Skeletal muscle tissue (tissue), 4 donors: ENCODE results near the gene KHDRBS1. TPM values are rescaled to one million over a fixed set of nuclear protein-coding genes. Genes with fewer than 3 reads are reported as not detected.
"Not testable (repeated sequence)": the region's sequence is repeated elsewhere in the genome, so short reads cannot be mapped to it uniquely, and the experiment has no call there.

Experiments
- H3K27ac ChIP-seq: one replicate; pipeline ENCODE4 v1.7.0; 2013; ENCODE audit warnings: mild to moderate bottlenecking, low read depth, low read length, inconsistent platforms
- H3K27me3 ChIP-seq, 3 donors: one replicate each; pipeline ENCODE4 v1.7.0; 2013; ENCODE audit warnings: low read length in 3 of 3; ENCODE audit not compliant: control insufficient read depth in 3 of 3, insufficient read depth in 3 of 3
- H3K36me3 ChIP-seq, 3 donors: one replicate each; pipeline ENCODE4 v1.7.0; 2013; ENCODE audit warnings: low read length in 3 of 3; ENCODE audit not compliant: control insufficient read depth in 3 of 3, insufficient read depth in 3 of 3
- H3K4me1 ChIP-seq, 3 donors: one replicate each; pipeline ENCODE4 v1.7.0; 2013; ENCODE audit warnings: low read length in 3 of 3, mild to moderate bottlenecking in 3 of 3; ENCODE audit not compliant: control insufficient read depth in 3 of 3, insufficient read depth in 3 of 3
- H3K4me3 ChIP-seq, 3 donors: one replicate each; pipeline ENCODE4 v1.7.0; 2013; ENCODE audit warnings: low read length in 3 of 3
- H3K9ac ChIP-seq, 3 donors: one replicate each; pipeline ENCODE4 v1.7.0; 2013; ENCODE audit warnings: low read length in 3 of 3, mild to moderate bottlenecking in 3 of 3, moderate library complexity in 2 of 3, low read depth in 1 of 3
- H3K9me3 ChIP-seq, 3 donors: one replicate each; pipeline ENCODE4 v1.7.0; 2013; ENCODE audit warnings: low read length in 3 of 3; ENCODE audit not compliant: control insufficient read depth in 3 of 3
- total RNA-seq: library from RNA; depleted of rRNA; stranded (reverse); fragments of >200 nt; gene quantifications from one replicate; pipeline ENCODE4 v1.2.3, GENCODE V29; 2014
- donor health status: Osteomylitis.

The KHDRBS1 gene
- total RNA-seq, 1 donor from 2014 or later, result 48.5 TPM

DNA sequence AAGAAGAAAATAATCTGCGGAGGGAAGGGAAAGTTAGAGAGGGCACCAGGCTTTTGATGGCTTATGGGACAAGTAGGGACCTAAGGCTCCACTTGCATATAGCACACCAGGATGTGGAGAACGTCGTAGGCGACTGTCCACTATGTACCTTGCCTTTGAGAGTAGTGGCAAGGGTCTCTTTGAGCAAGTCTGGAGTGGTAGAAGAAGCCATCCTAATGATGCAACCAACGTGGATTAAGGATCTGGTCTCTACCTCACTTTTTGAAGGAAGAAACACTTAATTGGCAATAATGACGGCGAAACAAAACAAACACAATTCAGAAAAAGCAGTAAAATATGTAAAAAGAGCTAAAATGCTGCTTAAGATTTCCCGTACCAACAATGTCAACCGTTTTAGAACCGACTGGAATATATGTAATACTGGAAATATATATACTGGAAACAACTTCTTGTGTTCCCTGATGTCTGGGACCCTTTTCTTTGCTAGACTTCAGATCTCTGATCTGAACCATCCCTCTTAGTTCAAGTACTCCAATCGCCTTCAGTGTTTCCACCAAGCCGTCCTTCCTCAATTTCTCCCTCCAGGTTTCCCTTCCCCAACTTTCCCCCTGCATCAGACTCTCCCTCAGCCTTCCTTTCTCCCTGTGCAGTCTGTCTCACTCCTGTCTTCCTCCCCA lies 821 bp upstream of the KHDRBS1 start:
- Histone ChIP-seq H3K27me3 (no peaks in the 10 kb centered on the region), H3K9ac (peak overlapping the region; percentile 88 to 98 (median 96)), H3K36me3 (peaks cover 0 to 3% (median 2%) of the 10 kb centered on the region in 3 donors), H3K4me3 (peak overlapping the region; percentile 80 to 98 (median 95)), H3K9me3 (no peaks in the 10 kb centered on the region), H3K27ac (peak overlapping the region; percentile 96), H3K4me1 (peaks cover 7 to 22% (median 20%) of the 10 kb centered on the region in 3 donors)

DNA sequence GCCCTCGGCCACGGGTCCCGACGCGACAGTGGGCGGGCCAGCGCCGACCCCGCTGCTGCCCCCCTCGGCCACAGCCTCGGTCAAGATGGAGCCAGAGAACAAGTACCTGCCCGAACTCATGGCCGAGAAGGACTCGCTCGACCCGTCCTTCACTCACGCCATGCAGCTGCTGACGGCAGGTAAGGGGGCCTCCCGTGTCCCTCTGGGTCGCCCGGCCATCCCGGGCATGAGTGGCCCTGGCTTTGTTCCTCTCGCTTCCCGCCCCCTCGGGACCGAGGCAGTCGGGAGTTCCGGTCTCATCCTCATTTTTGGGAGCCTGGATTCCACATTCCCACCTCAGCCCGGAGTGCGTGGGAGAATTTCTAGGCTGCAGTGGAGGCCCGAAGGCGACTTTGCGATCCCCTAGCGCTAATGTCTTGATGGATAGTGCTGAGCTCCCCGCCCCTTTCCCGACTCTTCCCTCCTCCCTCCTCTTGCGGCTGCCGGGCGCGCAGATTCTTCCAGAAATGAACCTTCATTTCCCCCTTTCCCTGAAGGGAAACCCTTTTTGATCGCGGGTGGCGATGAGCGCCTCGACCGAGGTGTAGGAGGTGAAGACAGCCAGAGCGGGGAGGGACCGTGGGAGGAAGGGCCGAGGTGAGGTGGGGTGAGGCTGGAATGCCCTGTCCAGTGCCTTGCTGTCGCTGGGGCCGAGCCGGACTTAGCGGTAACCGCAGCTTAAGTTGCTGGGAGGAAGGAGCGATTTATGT lies 705 bp downstream of the KHDRBS1 start:
- H3K27me3 ChIP-seq, result no peaks in the 10 kb centered on the region
- peak overlapping the region; percentile 83 to 98 (median 96) for H3K9ac ChIP-seq
- H3K36me3 ChIP-seq, result peaks cover 0 to 3% (median 2%) of the 10 kb centered on the region in 3 donors
- H3K4me3 ChIP-seq, result peak overlapping the region; percentile 92 to 98 (median 95)
- H3K4me1 ChIP-seq, result peaks cover 11 to 27% (median 20%) of the 10 kb centered on the region in 3 donors
- no peaks in the 10 kb centered on the region for H3K9me3 ChIP-seq
- H3K27ac ChIP-seq, result peak overlapping the region; percentile 96

DNA sequence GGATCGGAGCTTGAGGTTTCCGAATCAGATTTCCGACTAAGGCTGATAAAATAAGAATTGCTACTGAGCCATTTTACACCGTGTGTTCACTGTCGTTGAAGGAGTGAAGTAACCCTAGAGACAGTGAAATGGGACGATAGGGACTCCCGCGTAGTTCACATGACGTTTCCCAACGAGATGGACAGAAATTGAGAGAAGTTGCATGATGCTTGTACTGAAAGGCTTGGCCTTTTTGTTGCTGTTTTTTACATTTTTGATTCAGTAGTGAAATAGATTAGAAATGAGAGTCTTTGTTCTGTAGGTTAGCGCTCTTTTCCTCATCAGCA lies 1.2 kb downstream of the KHDRBS1 start:
- Histone ChIP-seq H3K9me3 (no peaks in the 10 kb centered on the region), H3K27ac (peak overlapping the region; percentile 96), H3K4me1 (peaks cover 16 to 27% (median 20%) of the 10 kb centered on the region in 3 donors), H3K9ac (peak overlapping the region; percentile 83 to 98 (median 96)), H3K4me3 (peak overlapping the region; percentile 92 to 98 (median 95)), H3K27me3 (no peaks in the 10 kb centered on the region), H3K36me3 (peaks cover 0 to 3% (median 2%) of the 10 kb centered on the region in 3 donors)

DNA sequence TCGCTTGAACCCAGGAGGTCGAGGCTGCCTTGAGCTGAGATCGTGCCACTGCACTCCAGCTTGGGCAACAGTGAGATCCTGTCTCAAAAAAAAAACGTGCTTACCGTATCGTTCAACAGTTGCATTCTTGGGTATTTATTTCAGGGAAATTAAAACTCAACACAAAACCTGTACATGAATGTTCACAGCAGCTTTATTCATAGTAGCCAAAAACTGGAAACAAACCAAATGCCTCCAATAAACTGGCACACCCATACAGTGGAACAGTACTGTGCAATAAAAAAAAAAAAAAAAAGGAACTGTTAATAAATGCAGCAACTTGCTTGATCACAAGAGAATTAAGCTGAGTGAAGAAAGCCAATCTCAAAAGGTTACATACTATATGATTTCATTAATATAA lies 6.7 kb downstream of the KHDRBS1 start:
- Histone ChIP-seq H3K4me1 (peaks cover 21 to 25% (median 23%) of the 10 kb centered on the region in 3 donors), H3K27ac (no peak overlapping the region), H3K9ac (no peak overlapping the region), H3K4me3 (no peak overlapping the region), H3K9me3 (no peaks in the 10 kb centered on the region), H3K27me3 (no peaks in the 10 kb centered on the region), H3K36me3 (peaks cover 0 to 3% (median 2%) of the 10 kb centered on the region in 3 donors)

DNA sequence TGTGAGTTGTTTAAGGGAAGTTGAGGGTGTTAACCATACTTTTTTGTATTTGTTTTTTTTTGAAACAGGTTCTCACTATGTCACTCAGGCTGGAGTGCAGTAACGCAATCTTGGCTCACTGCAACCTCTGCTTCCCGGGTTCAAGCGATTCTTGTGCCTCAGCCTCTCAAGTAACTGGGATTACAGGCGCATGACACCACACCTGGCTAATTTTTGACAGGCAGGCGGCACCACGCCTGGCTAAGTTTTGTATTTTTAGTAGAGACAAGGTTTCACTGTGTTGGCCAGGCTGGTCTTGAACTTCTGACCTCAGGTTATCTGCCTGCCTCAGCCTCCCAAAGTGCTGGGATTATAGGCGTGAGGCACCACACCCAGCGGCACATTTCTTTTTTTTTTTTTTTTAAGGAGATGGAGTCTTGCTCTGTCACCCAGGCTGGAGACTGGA lies 7.9 kb downstream of the KHDRBS1 start:
- not testable (repeated sequence) for H3K9me3 ChIP-seq, H3K27ac ChIP-seq, H3K36me3 ChIP-seq, H3K27me3 ChIP-seq, H3K4me3 ChIP-seq, H3K9ac ChIP-seq
- peaks cover 11 to 17% (median 13%) of the 10 kb centered on the region in 3 donors for H3K4me1 ChIP-seq

DNA sequence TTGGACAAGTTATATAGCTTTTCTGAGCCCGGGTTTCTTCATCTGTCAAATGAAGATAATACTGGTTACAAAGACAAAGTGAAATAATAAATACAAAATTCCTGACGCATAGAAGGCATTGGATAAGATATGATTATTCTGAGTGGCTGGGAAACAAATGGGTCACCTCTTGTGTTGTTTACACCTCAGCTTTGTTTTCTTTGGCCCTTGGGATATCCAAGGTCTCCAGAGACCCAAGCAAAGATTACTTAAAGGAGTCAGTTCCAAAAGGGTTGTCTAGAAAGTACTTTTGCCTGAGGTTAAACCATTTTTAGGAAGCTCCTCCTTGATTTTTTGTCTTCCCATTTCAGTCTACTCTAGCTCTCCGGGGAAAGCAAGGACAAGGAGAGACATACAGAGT lies 9.7 kb downstream of the KHDRBS1 start:
- H3K27me3 ChIP-seq, result no peaks in the 10 kb centered on the region
- H3K27ac ChIP-seq, result no peak overlapping the region
- no peak overlapping the region for H3K9ac ChIP-seq
- no peaks in the 10 kb centered on the region for H3K36me3 ChIP-seq
- no peak overlapping the region for H3K4me3 ChIP-seq
- no peaks in the 10 kb centered on the region for H3K9me3 ChIP-seq
- peaks cover 8 to 15% (median 12%) of the 10 kb centered on the region in 3 donors for H3K4me1 ChIP-seq

DNA sequence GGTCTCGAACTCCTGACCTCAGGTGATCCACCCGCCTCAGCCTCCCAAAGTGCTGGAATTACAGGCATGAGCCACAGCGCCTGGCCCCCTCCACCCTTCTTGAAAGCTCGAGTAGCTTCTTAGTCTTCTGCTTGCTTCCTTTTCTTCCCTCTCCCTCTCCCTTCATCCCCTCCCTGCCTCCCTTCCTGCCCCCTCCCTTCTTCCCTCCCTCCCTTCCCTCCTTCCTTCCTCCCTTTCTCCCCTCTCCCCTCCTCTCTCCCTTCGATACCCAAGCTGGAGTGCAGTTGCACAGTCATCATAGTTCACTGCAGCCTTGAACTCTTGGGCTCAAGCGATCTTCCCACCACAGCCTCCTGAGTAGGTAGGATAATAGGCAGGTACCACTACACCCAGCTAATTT lies 11.8 kb downstream of the KHDRBS1 start:
- peaks cover 0 to 6% (median 2%) of the 10 kb centered on the region in 3 donors for H3K4me1 ChIP-seq
- no peaks in the 10 kb centered on the region for H3K27me3 ChIP-seq
- H3K4me3 ChIP-seq, result no peak overlapping the region
- no peaks in the 10 kb centered on the region for H3K36me3 ChIP-seq
- no peaks in the 10 kb centered on the region for H3K9me3 ChIP-seq
- H3K9ac ChIP-seq, result no peak overlapping the region
- no peak overlapping the region for H3K27ac ChIP-seq

DNA sequence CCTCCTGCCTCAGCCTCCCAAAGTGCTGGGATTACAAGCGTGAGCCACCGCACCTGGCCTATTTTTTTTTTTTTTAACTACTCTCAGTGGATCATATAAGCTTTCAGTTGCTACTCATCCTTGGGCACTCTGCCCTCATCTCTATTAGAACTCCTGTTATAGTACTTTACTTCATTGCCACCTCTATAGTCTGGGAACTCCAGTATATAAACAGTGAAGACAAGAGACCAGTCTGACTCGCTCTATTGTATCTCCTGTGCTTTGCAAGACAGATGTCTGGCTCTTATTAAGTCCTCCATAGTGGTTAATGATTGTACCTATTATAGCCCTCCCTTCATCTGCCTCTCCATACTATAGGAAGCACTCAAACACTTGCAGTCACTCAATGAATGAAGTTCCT lies 15.1 kb downstream of the KHDRBS1 start:
- Histone ChIP-seq H3K27me3 (no peaks in the 10 kb centered on the region), H3K36me3 (peaks cover 9 to 18% (median 12%) of the 10 kb centered on the region in 3 donors), H3K9ac (no peak overlapping the region), H3K4me1 (peaks cover 0 to 6% (median 0%) of the 10 kb centered on the region in 3 donors), H3K9me3 (no peaks in the 10 kb centered on the region), H3K27ac (no peak overlapping the region), H3K4me3 (no peak overlapping the region)

DNA sequence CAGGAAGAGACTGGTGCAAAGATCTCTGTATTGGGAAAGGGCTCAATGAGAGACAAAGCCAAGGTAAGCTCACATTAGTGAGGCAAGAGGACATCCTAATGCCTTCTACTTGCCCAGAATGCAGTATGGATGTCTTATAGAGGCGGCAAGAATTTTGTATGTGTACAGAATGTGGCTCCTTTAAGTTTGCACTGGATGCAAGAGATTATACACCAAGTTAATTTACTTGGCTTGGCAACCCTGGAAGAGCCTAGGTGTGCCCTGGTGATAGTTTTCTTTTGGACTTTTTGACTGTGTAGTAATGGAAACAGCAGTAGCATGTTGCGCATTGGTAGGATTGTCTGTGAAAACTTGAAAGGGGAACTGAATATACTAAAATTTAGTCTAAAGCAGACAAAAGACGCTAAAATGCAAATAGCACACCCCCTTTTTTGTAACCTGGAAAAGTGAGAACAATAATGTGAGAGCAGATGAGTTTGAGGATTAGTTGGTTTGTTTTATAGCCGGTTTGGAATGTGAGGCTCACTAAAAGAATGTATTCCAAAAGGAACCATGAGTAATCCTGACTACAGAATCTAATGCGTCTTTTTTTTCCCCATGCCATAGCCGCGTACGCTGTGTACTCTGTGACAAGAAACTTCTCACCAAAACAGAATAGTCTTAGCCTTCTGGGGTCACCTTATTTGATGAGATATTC lies 18.1 kb downstream of the KHDRBS1 start:
- no peak overlapping the region for H3K9ac ChIP-seq
- H3K27me3 ChIP-seq, result no peaks in the 10 kb centered on the region
- H3K9me3 ChIP-seq, result no peaks in the 10 kb centered on the region
- H3K4me3 ChIP-seq, result no peak overlapping the region
- peaks cover 0 to 9% (median 0%) of the 10 kb centered on the region in 3 donors for H3K4me1 ChIP-seq
- H3K36me3 ChIP-seq, result peaks cover 12 to 32% (median 15%) of the 10 kb centered on the region in 3 donors
- H3K27ac ChIP-seq, result no peak overlapping the region

DNA sequence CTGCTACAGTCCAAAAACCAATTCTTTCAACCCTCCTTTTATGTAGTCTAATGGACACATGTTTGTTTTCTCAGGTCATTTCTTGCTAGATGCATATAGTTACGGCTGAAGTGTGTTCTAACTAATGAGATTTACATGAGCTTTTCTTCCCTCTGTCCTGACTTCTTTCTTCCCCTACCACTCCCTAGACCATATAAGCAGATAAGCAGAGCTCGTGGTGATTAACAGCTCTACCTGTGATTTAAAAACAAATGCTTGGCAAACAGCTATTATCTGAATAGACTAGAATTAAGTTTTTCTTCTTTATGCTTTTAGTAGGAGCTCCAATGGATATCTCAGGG lies 18.6 kb downstream of the KHDRBS1 start:
- Histone ChIP-seq H3K9me3 (no peaks in the 10 kb centered on the region), H3K27ac (no peak overlapping the region), H3K27me3 (no peaks in the 10 kb centered on the region), H3K9ac (no peak overlapping the region), H3K36me3 (peaks cover 17 to 35% (median 18%) of the 10 kb centered on the region in 3 donors), H3K4me1 (peaks cover 0 to 9% (median 0%) of the 10 kb centered on the region in 3 donors), H3K4me3 (no peak overlapping the region)
